NOMO-1 treated with DMSO at 0.1 percent for 48 hours (cell line): Measurements from ENCODE around the gene SPATA32.

Experiments used
- DNase-seq: peaks from one replicate; lab custom pipeline; 2025; ENCODE audit not compliant: unreplicated experiment; lab: John Stamatoyannopoulos, UW

The SPATA32 gene

DNA sequence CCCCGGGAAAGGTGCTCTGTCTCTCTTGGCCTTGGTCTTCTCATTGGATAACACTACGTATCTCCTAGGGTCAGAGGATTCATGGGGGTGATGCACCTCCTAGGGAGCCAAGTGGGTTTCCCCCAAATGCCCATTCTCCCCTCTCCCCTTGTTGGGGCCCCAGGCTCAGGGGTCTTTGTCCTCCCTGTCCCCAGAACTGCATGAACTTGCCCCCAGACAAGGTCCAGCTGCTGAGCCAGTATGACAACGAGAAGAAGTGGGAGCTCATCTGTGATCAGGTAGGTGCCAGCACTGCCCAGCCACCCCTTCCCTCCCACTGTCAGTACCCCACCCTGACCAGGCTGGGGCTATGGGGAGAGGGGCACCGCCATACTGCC is 31.5 kb downstream of the SPATA32 start:
- DNase-seq = no peak

DNA sequence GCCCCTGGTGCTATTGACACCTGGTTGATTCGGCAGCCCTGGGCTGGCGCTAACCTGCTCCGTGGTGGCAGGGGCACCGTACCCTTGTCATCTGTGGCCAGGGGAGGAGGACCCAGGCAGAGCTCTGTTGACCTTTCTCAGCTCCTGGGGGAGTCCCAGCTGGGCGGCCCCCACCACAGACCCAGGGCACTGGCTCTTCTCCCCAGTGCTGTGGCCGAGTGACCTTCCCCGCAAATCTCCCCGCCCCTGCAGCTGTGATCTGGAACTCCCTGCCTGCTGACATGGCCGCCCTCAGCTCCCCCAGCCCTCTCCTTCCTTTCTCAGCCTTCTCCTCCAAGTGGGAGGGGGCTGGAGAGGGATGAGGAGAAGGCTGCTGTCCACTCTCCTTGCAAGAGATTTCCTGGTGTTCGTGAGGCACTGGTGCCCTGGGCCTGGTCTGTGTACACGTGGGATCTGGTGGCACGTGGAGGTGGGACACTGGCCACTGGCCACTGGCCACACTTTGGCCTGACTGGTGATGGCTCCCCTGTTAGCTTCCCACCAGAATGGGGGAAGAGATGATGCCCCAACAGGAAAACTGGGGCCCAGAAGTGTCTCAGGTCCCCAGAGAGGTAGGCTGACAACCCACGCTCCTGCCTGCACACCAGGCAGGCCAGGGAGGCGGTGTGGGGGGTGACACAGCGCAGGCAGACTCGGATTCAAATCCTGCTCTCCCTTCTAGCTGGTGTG is 32.0 kb downstream of the SPATA32 start:
- DNase-seq = no peak

GRCh38 chr17:45228763-45229539 is 32.9 kb downstream of the SPATA32 start:
- DNase-seq = peak; percentile 93

DNA sequence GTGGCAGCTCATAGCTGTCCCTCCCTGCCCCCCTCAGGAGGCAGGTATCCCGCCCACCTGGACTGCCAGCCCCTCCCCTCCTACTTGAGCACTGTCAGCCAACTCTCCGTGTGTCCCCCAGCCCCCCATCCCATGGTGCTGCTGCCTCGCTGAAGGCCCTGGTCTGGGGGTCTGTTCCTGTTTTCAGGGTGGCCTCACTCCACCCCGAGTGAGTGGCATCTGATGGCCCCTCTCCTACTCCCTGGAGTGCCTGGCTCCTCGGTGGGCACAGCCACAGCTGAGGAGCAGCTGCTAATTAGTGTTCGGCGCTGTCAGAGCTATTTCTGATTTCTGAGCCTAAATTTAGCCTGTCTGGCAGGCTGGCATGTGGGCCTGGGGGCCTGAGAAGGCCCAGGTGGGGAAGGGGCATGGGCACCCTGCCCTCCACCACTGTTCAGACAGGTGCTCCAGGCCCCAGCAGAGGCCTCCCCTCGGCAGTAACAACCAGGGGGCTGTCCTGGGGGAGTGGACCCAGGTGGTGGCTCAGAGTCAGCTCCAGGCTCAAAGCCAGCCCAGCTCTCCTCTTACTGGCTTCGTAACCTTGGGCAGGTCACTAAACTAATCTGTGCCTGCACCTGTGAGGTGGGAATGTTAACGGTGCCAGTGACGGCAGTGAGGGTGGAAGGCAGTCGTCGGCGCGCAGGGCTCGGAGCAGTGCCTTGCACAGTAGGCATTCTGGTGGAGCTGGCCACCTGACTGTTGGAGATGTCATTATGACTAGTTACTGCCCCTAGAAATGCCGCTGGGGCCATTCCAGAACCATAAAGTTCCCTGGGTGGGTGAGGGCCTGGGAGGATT is 33.8 kb downstream of the SPATA32 start:
- no peak for DNase-seq

GRCh38 chr17:45227101-45227925 is 34.6 kb downstream of the SPATA32 start:
- peak; percentile 55 for DNase-seq

- DNase-seq = no peak
Observed at GRCh38 chr17:45226576-45226975, 35.3 kb downstream of the SPATA32 start.

GRCh38 chr17:45225964-45226530 is 35.8 kb downstream of the SPATA32 start:
- peak; percentile 96 for DNase-seq

DNA sequence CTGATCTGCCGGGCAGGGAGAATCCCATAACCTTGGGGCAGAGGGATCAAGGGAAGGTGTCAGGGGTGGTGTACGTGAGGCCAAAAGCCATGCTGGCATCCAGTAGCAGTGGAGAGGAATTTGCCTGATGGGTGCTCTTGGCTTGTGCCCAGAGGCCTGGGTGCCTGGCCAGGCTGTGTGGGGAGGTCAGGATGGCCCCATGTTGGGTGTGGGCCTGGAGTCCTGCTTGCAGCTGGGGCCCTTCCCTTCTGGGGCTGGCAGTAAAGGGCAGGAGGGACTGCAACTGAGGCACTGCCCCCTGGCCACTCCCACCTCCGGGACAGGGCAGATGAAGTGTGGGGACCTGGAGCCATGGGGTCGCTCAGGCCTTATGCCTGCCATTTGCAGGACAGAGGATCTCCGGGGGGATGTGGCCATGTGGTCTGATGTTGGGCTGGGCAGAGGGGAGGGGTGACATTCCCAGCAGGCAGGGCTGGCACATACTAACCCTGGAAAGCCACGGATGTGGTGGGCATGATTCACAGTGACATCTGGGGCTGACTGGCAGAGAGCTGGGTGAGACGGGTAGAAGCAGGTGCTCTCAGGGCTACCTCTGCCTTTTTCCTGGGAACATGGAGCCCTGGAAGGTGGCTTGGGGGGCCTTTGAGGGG is 36.7 kb downstream of the SPATA32 start:
- DNase-seq = no peak

DNA sequence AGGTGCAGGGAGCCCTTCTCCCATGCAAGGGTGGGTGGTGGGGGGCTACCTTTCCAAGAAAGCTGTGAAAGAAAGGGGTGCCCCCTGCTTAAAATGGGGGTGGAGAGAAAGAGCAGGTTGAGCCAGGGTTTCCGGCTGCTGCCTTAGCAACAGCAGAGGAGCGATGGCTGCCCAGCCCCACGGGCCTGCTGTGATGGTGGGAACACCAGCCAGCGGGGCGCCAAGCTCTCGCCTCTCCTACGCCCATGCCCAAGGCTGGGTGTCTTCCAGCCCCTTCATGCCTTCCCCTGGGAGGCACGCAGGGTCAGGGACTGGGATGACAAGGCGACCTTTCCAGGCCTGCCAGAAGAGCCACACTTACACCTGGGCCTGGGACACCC is 37.2 kb downstream of the SPATA32 start:
- DNase-seq = no peak

DNA sequence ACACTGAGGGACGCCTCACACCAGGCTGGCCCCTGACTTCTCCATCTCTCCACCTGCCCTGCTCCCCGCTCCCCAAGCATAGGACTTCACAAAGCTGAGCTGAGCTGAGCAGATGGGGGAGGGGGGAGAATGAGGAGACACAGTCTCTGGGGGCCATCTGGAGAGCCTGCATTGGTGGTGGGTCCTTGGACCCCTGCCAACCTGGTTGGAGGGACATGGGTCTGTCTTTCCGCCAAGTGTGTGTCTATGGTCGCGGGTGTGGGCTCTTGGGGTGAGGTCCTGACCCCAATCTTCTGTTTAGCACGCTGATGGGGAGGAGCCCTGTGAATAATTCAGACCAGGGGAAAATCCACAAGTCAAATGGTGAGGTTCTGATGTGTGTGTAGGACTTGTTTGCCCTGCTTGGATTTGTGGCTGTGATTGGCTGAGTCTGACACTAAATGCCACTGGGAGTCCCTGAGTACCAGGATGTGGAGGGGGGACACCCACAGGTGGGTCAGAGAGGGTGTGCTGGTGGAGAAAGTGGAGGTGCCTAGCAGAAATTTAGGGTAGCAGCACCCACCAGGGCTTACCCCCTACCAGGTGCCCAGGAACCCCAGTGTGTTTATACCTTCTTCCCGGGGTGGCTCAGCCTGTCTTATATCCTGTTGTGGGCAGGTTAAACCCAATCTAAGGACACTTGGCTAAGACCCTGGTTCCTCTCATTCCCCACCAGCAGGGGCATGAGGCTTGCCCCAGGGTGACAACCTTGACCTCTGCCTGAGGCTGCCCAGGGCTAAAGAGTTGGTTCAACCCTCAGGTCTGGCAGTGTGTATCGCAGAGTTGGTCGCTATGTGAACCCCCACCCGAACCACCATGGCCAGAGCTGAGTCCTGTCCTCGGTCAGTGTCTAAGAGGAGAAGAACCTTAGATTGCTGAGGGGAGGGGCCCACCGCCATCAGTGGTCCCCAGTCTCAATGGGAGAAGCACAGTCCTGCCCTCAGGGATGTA is 38.1 kb downstream of the SPATA32 start:
- DNase-seq = no peak

DNA sequence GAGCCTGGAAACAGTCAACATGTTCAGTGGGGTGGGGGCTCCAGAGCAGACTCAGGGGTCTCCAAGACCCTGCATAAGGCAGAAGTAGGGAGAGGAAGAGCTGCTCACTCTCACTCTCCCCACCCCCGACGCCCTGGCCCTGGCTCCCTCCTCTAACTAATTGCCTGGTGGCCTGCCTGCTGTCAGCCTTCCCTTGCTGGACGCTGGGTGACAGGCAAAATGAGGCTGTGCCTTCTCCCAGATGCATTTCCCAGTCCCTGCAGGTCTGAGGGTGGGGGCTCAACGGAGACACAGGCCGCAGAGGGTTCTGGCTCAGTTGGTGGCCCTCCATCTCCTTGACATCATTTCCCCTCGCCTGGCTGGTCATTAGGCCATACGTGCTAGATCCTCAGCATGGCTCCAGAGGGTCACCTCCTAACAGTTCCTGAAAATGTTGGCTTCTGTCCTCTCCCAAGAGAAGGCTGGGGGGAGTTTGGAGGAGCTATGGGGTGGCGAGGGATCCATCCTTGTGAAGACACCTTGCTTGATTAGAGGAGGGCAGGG is 38.8 kb downstream of the SPATA32 start:
- no peak for DNase-seq

DNA sequence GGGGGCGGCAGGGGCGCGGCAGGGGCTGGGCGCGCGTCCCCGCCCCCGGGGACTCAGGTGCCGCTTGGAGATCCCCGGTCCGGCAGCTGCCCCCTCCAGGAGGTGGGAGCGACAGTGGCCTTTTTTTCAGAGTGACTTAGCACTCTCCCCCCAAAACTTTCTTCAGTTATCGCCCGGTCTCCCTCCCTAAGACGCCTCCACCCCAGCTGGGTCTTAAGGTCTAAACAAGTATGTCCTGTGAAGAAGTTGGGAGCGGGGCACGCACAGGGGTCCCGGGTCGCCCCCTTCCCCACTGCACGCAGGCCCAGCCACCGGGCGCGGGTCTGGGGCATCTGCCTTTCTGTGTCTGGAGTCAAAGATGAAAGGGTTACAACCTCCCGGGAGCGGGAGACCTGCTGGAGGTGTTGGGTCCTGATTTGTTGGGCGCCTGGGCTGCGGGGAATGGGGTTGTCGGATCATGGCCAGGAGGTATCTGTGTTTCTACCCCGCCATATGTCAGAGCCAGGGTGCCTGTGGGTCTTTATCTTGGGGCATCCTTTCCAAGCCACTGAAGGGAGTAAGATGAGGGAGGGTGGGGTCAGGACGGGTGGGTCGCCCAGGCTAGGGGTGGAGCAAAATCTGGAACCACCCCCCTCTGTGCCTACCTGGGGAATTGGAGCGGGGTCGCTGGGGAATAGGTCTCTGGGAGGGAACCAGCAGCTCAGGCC is 39.5 kb downstream of the SPATA32 start:
- DNase-seq = no peak

DNA sequence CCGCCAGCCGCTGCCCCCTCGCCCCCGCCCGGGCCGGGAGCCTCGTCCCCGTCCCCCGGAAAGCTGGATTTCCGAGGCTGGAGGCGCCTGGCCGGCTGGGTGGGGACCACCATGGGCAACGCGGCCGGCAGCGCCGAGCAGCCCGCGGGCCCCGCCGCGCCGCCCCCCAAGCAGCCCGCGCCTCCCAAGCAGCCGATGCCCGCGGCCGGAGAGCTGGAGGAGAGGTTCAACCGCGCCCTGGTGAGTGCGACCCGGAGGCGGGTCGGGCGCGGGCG is 39.9 kb downstream of the SPATA32 start:
- no peak for DNase-seq

DNA sequence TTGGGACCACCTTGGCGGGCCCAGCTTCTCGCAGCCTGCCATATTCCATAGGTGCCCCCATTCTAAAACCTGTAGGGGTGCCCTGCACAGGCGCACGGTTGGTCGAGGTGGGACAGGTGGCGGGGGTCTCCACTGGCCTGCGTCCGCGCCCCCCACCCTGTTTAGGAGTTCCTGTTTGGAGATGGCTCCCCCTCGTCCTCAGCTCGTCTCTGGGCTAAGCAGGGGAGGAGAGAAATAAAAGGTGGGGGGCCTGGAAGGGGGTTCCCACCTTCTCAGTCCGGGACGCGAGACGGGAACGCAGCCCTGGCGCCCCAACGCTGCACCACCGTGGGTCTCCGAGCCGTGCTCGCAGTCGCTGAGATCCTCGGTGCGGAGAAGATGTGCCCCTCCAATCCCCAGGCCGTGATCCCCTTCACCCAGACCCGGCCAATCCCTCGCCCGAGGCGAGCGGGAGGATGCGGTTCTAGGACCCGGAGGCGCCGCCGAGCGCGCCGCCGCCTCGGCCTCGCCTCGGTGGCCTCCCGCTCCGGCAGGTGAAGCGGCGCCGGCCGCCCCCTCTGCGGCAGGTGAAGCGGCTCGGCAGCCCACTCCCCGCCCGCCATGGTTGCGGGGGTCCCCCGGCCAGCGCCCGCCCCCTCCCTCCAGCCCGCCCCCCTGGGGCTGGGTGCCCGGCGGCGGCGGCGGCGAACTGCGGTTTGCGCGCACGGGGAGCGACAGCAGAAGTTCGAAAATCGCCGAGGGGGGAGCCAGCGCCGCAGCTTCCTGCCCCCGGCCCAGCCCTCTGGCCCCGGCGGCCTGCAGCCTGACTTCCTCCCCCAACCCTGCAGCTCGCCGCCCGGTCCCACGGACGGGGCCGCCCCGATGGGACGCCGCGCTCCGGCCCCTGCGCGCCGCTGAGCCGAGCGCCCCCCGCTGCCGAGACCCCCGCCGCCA is 40.5 kb downstream of the SPATA32 start, which contains the start of gene FMNL1:
Gene FMNL1, plus strand, starts transcription at position 805 of the 933 bp plus-strand sequence. CDS start 240 bp downstream, outside the sequence.
- peak; percentile 74 for DNase-seq

DNA sequence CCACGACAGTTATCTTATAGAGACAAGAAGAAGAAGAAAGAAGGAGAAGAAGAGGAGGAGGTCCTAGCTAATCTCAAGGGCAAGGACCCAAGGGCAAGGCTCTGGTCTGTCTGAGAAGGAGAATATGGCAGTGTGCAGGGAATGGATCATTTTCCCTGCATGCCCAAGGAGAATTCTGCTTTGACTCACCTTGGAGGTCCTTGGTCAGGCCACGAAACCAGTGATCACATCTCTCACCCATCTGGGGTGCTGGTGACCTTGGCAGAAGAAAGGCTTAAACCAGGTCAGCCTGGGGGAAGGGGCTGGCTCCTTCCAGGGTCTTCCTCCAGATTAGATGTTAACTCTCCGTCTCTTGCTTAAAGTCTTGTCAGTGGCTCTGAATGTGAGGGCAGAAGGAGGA is 41.8 kb downstream of the SPATA32 start:
- no peak for DNase-seq

GRCh38 chr17:45218895-45219661 is 42.8 kb downstream of the SPATA32 start:
- DNase-seq = peak; percentile 65
